NCI-H1694 treated with DMSO at 0.1 percent for 48 hours (cell line): ENCODE measurements around the gene ZNF536.

Experiments used
- DNase-seq: peaks from one replicate; lab custom pipeline; 2025; lab: John Stamatoyannopoulos, UW

The ZNF536 gene

DNA sequence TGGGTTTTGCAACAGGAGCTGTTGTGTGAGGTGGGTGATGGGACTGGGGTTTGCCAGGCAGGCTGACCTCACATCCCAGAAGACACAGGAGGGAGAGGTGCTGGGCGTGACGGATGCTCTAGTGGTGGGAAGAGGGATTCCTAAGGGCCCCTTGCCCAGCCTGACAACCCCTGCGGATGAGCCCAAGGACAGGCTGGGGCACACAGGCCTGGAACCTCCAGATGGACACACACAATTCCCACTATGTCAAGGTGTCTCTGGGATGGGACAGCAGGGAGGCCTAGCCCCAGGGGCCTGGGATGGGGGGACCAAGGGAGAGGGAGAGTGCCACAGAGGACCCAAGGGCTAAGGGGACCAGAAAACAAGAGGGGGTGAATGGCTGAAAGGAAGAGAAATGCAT is 191.5 kb downstream of the ZNF536 start:
- no peak for DNase-seq

DNA sequence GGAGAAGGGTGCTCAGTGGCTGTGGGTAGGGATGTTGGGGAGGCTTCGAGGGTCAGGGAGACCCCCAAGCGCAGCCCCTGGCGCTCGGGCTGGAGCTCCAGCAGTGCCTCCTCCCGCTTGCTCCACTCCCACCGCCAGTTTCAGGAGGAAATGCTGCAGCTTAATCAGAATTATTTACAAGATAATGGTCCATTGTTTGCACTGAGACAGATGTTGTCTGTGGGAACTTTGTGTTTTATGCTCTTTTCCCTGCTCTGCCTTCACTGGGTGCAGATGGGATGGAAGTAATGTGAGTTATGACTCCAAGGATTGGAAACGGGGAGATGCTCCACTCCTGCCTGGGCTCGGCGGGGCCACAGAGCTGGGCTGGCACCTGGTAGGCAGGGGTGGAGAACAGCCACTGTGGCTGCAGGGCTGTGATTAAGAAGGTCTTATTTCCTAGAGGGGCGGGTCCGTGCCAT is 192.4 kb downstream of the ZNF536 start:
- DNase-seq, result no peak

DNA sequence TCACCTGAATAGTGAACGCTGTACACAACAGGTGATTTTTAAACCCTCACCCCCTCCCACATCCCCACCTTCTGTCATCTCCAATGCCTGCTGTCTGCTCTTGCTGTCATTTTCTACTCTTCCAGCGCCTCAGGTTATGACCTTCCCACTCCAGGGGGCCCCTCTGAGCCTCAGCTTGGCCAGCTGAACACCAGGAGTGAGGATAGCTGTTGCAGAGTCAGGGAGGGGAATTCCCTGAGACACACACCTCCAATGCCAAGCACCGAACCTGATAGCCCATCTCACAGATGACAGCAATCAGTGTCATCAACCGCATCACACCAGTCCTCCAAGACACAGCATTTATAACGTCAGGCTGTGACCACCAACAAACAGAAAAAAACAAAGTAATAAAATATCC is 193.5 kb downstream of the ZNF536 start:
- no peak for DNase-seq

- no peak for DNase-seq
Observed at GRCh38 chr19:30566681-30567420, 194.7 kb downstream of the ZNF536 start.

DNA sequence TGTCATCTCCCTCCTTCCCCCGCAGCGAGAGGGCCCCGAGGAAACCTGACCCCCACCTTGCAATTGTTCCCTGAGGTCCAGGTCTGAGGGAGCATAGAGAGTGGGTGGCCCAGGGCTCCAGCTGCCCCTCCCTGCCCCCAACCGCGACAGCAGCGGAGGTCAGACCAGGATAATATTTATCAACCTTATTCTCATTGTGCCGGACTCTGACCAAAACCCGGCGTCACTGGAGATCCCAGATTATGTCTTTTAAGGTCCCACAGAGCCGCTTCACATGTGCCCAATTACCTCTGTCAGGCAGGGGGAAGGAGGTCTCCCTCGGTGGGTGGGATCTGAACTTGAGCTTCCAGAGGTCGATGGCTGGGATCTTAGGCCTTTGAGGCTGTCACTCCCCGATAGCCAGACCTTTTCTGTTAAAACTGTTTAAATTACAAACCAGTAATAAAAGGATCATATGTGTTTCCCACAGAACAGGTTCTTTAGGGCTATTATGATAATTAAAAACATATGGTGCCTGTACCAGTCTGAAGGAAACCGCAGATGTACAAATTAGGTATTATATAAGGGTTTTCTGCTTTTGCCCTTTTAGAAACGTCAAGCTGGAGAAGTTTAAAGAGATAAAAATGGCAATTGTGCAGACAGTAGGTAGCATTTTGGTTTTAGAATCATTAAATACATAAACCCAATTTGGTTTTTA is 195.5 kb downstream of the ZNF536 start:
- no peak for DNase-seq

GRCh38 chr19:30570194-30570593 is 198.0 kb downstream of the ZNF536 start:
- DNase-seq, result no peak

GRCh38 chr19:30577551-30578105 is 205.4 kb downstream of the ZNF536 start:
- DNase-seq, result no peak

DNA sequence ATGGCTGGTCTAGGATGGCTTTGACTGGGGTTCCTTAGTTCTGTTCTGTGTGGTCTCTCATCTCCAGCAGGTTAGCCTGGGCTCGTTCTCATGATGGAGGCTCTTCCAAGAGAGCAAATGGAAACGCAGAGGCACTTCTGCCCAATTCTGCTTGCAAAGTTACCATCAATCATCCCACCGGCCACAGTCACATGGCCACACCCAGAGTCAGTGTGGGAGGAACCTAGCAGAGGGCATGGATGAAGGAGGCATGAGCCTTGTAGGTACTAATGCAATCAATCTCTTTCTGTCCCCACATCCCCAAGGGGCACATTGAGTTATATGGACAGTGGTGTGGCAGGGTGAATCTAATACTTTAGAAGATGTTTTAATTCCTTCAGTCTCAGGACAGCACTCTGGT is 207.2 kb downstream of the ZNF536 start:
- DNase-seq, result no peak

DNA sequence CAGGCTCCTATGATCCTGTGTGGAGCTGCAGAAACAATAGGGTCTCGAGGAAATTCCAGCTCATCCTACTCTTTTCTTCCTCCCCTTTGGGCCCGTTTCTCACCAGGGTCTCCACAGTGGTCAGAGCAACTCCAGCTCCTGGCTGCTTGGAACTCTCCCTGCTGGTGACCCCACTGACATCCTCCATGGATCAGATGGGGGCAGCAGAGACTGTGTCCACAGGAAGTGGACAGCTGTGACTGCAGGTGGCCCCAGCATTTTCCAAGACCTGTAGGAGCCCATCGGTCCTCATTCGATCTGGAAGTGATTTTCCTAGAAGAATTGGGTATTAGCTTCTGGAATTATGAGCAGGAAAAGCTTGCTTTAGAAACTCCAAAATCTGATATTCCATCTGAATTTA is 208.5 kb downstream of the ZNF536 start:
- DNase-seq, result no peak

GRCh38 chr19:30584090-30584489 is 211.9 kb downstream of the ZNF536 start:
- DNase-seq, result no peak

DNA sequence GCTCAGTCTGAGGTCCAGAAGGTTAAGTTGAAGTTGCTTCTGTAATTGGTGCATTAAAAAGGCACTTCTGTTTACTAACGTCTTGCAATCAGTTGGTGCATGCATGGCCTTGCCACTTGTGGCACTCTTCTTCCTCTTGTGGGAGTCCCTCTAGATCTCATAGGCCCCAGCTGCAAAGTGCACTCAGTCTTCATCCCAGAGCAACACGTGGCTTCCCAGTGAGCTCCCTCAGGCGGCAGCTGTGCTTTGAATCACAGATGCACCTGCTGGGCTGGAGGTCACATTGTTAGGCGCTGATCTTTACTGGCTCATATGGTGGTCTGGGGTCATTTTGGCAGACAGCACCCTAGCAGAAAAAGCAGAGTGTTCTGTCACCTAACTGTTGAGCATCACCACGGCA is 215.7 kb downstream of the ZNF536 start:
- no peak for DNase-seq

GRCh38 chr19:30590596-30591229 is 218.5 kb downstream of the ZNF536 start:
- DNase-seq, result no peak

- no peak for DNase-seq
Observed at GRCh38 chr19:30593356-30593755, 221.2 kb downstream of the ZNF536 start.

DNA sequence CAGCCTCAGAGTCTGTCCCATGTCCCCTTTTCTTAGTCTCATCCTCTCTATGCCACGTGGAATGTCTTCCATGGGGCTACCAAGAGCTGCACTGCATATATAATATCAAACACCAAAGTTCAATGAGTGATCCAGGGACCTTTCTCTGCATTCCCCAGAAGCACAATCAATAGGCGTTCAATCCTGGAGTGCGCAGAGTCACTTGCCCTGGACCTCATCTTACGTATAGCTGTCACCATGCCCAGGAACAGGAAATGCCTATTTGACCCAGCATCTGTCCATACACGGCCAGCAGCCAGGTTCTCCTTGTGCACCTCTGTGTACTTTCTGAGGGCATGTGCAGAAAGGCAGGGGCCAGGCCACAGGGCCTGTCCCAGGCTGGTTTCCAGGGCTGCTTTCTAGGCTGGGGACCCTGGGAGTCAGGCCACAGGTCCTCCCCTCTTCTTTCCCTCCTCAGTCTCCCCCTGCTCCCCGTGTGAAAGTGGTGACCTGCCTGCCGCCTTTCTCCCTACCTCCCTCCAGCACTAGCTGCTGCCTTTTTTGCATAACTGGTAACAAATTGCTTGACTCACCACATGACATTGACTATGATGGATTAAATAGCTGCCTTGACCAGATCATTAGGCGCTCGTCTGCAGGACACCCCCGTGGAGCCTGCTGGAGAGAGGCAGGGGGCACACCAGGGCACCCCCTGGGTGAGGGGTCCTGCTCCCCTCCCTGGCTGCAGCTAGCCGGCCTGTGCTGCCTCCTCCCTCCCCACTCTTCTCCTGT is 222.0 kb downstream of the ZNF536 start:
- DNase-seq, result no peak

DNA sequence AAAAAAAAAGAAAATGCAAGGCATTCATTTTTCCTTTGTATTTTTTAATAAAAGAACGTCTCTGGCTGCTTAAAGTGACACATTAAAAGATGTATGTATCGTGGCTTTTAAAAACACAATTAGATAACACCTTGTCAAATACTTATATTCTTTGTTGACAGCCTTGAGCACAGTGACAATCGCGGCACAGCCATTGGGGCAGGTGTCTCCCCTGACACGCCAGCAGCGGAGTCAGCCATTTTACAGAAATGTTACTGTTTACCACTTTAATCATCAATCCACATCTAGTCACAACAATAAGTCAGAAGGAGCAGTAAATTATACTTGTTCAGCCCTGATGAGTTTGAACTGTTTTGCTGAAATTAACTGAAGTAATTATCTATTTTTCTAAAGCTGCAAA is 224.1 kb downstream of the ZNF536 start:
- DNase-seq, result no peak

DNA sequence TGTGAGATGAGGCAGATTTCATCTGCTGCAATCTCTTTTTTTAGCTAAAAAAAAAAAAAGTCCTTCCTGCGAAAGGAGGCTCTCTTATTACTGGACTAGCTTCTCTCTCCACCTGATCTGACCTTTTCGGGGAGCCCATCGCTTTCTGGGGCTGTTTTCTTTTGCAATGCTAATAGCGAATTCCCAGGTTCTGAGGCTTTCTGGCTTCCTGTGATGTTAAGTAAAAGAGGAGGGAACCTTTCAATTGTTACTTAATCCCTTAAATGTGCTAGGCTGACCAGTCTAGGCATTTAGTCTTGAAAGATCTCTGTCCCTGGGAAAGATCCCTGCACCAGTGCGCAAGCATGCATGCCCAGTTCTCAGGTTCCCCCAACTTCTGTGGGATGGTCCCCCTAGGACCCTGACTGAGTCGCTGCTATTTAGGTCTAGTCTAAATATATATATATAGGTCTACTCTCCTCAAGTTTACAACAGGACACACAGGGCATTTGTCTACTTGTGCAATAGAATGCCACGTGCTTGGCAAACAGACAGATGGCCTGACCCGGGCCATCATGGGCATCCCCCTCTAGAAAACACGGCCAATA is 224.7 kb downstream of the ZNF536 start:
- no peak for DNase-seq

- no peak for DNase-seq
Observed at GRCh38 chr19:30598688-30599087, 226.5 kb downstream of the ZNF536 start.

DNA sequence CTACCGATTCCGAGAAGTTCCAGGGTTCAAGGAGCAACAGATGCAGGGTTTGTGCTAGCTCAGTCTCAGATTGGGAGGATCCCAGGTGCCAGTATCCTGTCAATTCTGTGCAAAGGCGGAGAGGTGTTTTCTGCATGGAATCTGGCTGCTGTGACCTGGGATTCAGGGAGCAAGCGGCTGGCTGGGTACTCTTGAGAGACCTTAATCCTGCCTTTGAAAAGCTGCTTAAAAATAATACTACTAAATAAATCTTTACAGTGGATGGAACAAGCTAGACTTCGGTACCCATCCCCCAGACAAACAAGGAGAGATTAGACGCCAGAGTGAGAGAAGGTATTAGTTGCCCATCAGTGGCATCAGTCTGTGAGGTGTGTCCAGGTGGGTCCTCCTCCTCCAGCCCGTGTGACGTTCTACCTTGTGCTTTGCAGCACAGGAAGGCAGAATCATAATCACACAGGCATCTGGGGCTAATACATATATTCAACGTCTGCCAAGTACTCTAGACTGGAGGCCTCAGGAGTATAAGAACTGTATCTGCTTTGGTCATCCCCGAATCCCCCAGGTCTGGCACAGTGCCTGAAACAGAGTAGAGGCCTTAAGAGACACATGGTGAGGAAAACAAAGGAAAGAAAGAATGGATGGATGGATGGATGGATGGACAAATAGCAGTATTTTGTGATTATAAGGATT is 230.6 kb downstream of the ZNF536 start:
- DNase-seq, result no peak

- DNase-seq, result no peak
Observed at GRCh38 chr19:30604657-30605056, 232.5 kb downstream of the ZNF536 start.

DNA sequence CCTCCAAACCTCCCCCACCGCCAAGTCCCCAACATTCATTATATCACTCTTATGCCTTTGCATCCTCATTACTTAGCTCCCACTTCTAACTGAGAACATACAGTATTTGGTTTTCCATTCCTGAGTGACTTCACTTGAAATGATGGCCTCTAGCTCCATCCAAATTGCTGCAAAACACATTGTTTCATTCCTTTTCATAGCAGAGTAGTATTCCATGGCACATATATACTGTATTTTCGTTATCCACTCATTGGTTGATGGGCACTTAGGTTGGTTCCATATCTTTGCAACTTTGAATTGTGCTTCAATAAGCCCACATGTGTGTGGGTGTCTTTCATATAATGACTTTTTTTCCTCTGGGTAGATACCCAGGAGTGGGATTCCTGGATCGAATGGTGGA is 233.1 kb downstream of the ZNF536 start:
- DNase-seq, result no peak
